ENCODE data around the gene FGF1. TPM values are rescaled to one million over a fixed set of nuclear protein-coding genes. Genes with fewer than 3 reads are reported as not detected.

Gene FGF1
- total and polyA plus RNA-seq, 2 donors (not counting 1 experiment from before 2014, with no cell fraction given) = not detected

- intact Hi-C loops (cut with micrococcal nuclease) = no loop called here
- H4K20me1 ChIP-seq (ENCODE audit: control insufficient read depth, insufficient read depth, low read length, poor library complexity, severe bottlenecking) = no peaks in the 10 kb centered on the region
- no peaks in the 10 kb centered on the region for H3K9me3 ChIP-seq (ENCODE audit: control extremely low read depth in 1 of 3, control insufficient read depth in 2 of 3, insufficient read depth in 1 of 3, low read length in 2 of 3)
- Mint-ChIP-seq H3K27ac (no peak overlapping the region), H3K9me3 (ENCODE audit: insufficient read depth) (no peaks in the 10 kb centered on the region), H3K4me3 (no peak overlapping the region), H3K27me3 (peaks cover 30% of the 10 kb centered on the region), H3K4me1 (no peaks in the 10 kb centered on the region)
- 62% methylated on average over 3 of the region's 3 CpGs for WGBS (ENCODE audit: insufficient coverage)
- ATAC-seq (ENCODE audit: low read depth) (no peak), DNase-seq (no peak)
- no peak overlapping the region for H3K4me3 ChIP-seq (ENCODE audit: control extremely low read depth in 1 of 5, extremely low read depth in 1 of 5, insufficient read depth in 1 of 5, low read depth in 2 of 5, low read length in 4 of 5)
- H3K9ac ChIP-seq (ENCODE audit: low read length) = no peak overlapping the region
- no peak overlapping the region for H2AFZ ChIP-seq (ENCODE audit: insufficient read depth, low read depth, low read length, poor library complexity, severe bottlenecking)
- no peaks in the 10 kb centered on the region for H3K79me2 ChIP-seq (ENCODE audit: control insufficient read depth, insufficient read depth, low read length)
- ChIA-PET POLR2A (no interaction called here), CTCF (interaction anchor here (2.2 kb wide), 1 partner anchor 13 kb away, joined by 6 read pairs; no protein-coding TSS in a partner anchor)
- TF ChIP-seq CTCF (IDR thresholded peaks at IDR 0.05) (no peak), EZH2 (IDR thresholded peaks at IDR 0.05; ENCODE audit: borderline replicate concordance, insufficient read depth, low read depth, low read length, poor library complexity, severe bottlenecking) (no peak)
- no peak overlapping the region for H3K27ac ChIP-seq (ENCODE audit: low read length in 2 of 2)
- H3K36me3 ChIP-seq (replicated peaks in 1 of 2; ENCODE audit: control extremely low read depth in 1 of 2, control insufficient read depth in 1 of 2, extremely low read depth in 1 of 2, insufficient read depth in 2 of 2, low read length in 1 of 2) = no peaks in the 10 kb centered on the region
- peaks cover 0 to 5% (median 1%) of the 10 kb centered on the region in 4 experiments for H3K27me3 ChIP-seq (replicated peaks in 1 of 4; ENCODE audit: control extremely low read depth in 1 of 4, control insufficient read depth in 3 of 4, insufficient read depth in 4 of 4, low read length in 3 of 4)
- no peaks in the 10 kb centered on the region for H3K4me1 ChIP-seq (ENCODE audit: control insufficient read depth in 2 of 2, insufficient read depth in 2 of 2, low read length in 2 of 2)
- H3K4me2 ChIP-seq (replicated peaks; ENCODE audit: low read depth, low read length, poor library complexity, severe bottlenecking) = no peak overlapping the region
These were observed 43.5 kb downstream of the FGF1 start for GRCh38 chr5:142642427-142642826.

DNA sequence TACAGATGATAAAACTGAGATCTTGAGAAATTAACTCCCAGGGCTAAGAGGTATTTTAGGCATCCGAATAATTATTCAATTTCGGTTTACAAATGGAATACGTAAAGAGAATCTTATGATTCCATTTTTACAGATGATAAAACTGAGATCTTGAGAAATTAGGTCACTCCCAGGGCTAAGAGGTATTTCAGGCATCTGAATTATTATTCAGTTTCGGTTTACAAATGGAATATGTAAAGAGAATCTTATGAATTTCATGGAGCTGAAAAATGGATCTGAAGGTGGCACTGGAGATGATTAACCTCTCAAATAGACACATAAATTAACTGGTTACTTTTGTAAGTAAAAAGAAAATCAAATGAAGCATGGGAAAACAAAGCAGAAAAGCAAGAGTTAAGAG is 44.2 kb downstream of the FGF1 start:
- Histone ChIP-seq H3K79me2 (ENCODE audit: control insufficient read depth, insufficient read depth, low read length) (no peaks in the 10 kb centered on the region), H3K4me1 (ENCODE audit: control insufficient read depth in 2 of 2, insufficient read depth in 2 of 2, low read length in 2 of 2) (no peaks in the 10 kb centered on the region), H3K36me3 (replicated peaks in 1 of 2; ENCODE audit: control extremely low read depth in 1 of 2, control insufficient read depth in 1 of 2, extremely low read depth in 1 of 2, insufficient read depth in 2 of 2, low read length in 1 of 2) (no peaks in the 10 kb centered on the region), H3K27me3 (replicated peaks in 1 of 4; ENCODE audit: control extremely low read depth in 1 of 4, control insufficient read depth in 3 of 4, insufficient read depth in 4 of 4, low read length in 3 of 4) (peaks cover 0 to 7% (median 3%) of the 10 kb centered on the region in 4 experiments), H3K27ac (ENCODE audit: low read length in 2 of 2) (no peak overlapping the region), H4K20me1 (ENCODE audit: control insufficient read depth, insufficient read depth, low read length, poor library complexity, severe bottlenecking) (no peaks in the 10 kb centered on the region), H2AFZ (ENCODE audit: insufficient read depth, low read depth, low read length, poor library complexity, severe bottlenecking) (no peak overlapping the region), H3K9ac (ENCODE audit: low read length) (no peak overlapping the region), H3K9me3 (ENCODE audit: control extremely low read depth in 1 of 3, control insufficient read depth in 2 of 3, insufficient read depth in 1 of 3, low read length in 2 of 3) (no peaks in the 10 kb centered on the region), H3K4me3 (ENCODE audit: control extremely low read depth in 1 of 5, extremely low read depth in 1 of 5, insufficient read depth in 1 of 5, low read depth in 2 of 5, low read length in 4 of 5) (no peak overlapping the region), H3K4me2 (replicated peaks; ENCODE audit: low read depth, low read length, poor library complexity, severe bottlenecking) (no peak overlapping the region)
- TF ChIP-seq EZH2 (IDR thresholded peaks at IDR 0.05; ENCODE audit: borderline replicate concordance, insufficient read depth, low read depth, low read length, poor library complexity, severe bottlenecking) (no peak), CTCF (IDR thresholded peaks at IDR 0.05) (no peak)
- Mint-ChIP-seq H3K4me1 (no peaks in the 10 kb centered on the region), H3K4me3 (no peak overlapping the region), H3K27ac (no peak overlapping the region), H3K27me3 (peaks cover 34% of the 10 kb centered on the region), H3K9me3 (ENCODE audit: insufficient read depth) (no peaks in the 10 kb centered on the region)
- no peak for DNase-seq
- no peak for ATAC-seq (ENCODE audit: low read depth)
- intact Hi-C loops (cut with micrococcal nuclease) = no loop called here
- no CpG with 5 or more reads among the region's 4 CpGs for WGBS (ENCODE audit: insufficient coverage)
- CTCF ChIA-PET = interaction anchor here (2.2 kb wide), 1 partner anchor 14 kb away, joined by 6 read pairs; no protein-coding TSS in a partner anchor
- POLR2A ChIA-PET = no interaction called here
